Endodermal cell (in vitro differentiated cells): Measurements from ENCODE around the gene PRDM16. TPM values are rescaled to one million over a fixed set of nuclear protein-coding genes. Genes with fewer than 3 reads are reported as not detected.

Experiments
- DNase-seq: peaks from one replicate; pipeline ENCODE4 v3.0.0-alpha.2; 2017
- H3K27ac ChIP-seq: 2 replicates; pipeline ENCODE4 v1.5.1; 2013; ENCODE audit warnings: mild to moderate bottlenecking, low read depth, low read length, moderate library complexity
- H3K27me3 ChIP-seq: 2 replicates; pipeline ENCODE4 v1.6.1; 2013; ENCODE audit warnings: mild to moderate bottlenecking, low read length, moderate library complexity; ENCODE audit not compliant: insufficient read depth, control insufficient read depth, poor library complexity, severe bottlenecking
- H3K36me3 ChIP-seq: 2 replicates; pipeline ENCODE4 v1.7.0; 2013; ENCODE audit warnings: mild to moderate bottlenecking, low read length, moderate library complexity; ENCODE audit not compliant: control insufficient read depth, insufficient read depth
- H3K4me1 ChIP-seq: one replicate; pipeline ENCODE4 v1.7.0; 2013; ENCODE audit warnings: low read length; ENCODE audit not compliant: control insufficient read depth, insufficient read depth
- H3K4me3 ChIP-seq: 2 replicates; pipeline ENCODE4 v1.5.1; 2013; ENCODE audit warnings: mild to moderate bottlenecking, low read length, moderate library complexity
- H3K9ac ChIP-seq: 2 replicates; pipeline ENCODE4 v1.6.1; 2013; ENCODE audit warnings: mild to moderate bottlenecking, low read length, moderate library complexity; ENCODE audit not compliant: poor library complexity, severe bottlenecking; ENCODE audit errors: extremely low read depth
- H3K9me3 ChIP-seq: 2 replicates; pipeline ENCODE4 v1.6.1; 2013; ENCODE audit warnings: mild to moderate bottlenecking, low read length, moderate library complexity; ENCODE audit not compliant: control insufficient read depth
- H3K27ac Mint-ChIP-seq: 2 replicates; pipeline ENCODE4 v1.8.0; 2020; ENCODE audit warnings: mixed read lengths
- H3K27me3 Mint-ChIP-seq: 2 replicates; pipeline ENCODE4 v1.8.0; 2021; ENCODE audit warnings: mild to moderate bottlenecking, mixed read lengths; ENCODE audit not compliant: insufficient read depth
- H3K36me3 Mint-ChIP-seq: 2 replicates; pipeline ENCODE4 v1.8.0; 2020; ENCODE audit warnings: low read depth, mixed read lengths
- H3K4me1 Mint-ChIP-seq: 2 replicates; pipeline ENCODE4 v1.8.0; 2020; ENCODE audit warnings: mixed read lengths
- H3K4me3 Mint-ChIP-seq: 2 replicates; pipeline ENCODE4 v1.8.0; 2020; ENCODE audit warnings: mild to moderate bottlenecking, moderate library complexity, mixed read lengths
- H3K9me3 Mint-ChIP-seq: 2 replicates; pipeline ENCODE4 v1.8.0; 2020; ENCODE audit warnings: mild to moderate bottlenecking, mixed read lengths
- WGBS, 2 experiments: methylation state at CpG; one replicate each; pipeline versions ENCODE4 v1.1.5 to v1.1.7; 2013; ENCODE audit warnings: missing lambda C conversion rate in 2 of 2, mixed read lengths in 1 of 2; ENCODE audit not compliant: insufficient coverage in 1 of 2, insufficient read length in 1 of 2; 5-methylcytosine and 5-hydroxymethylcytosine counted together
- total RNA-seq, 2 donors: library from RNA; stranded (reverse); fragmentation: NEBNext Ultra II Directional in 1 of 2; extraction: Animal tissue kit (Norgen Biotek cat#: 25700) in 1 of 2; gene quantifications; 2 replicates in 1 of 2; 3 replicates in 1 of 2; pipeline ENCODE4 v1.2.1, GENCODE V29; 2021
- TF ChIP-seq, protein P1 (sequence below): fragments of 200-600 bp; sonication (generic); conservative IDR thresholded peaks from 2 replicates; pipeline ENCODE4 v1.5.0; 2021; ENCODE audit warnings: antibody characterized with exemption, mild to moderate bottlenecking

The PRDM16 gene
- total RNA-seq, 2 donors from 2014 or later, result 2.1 to 4.0 TPM

DNA sequence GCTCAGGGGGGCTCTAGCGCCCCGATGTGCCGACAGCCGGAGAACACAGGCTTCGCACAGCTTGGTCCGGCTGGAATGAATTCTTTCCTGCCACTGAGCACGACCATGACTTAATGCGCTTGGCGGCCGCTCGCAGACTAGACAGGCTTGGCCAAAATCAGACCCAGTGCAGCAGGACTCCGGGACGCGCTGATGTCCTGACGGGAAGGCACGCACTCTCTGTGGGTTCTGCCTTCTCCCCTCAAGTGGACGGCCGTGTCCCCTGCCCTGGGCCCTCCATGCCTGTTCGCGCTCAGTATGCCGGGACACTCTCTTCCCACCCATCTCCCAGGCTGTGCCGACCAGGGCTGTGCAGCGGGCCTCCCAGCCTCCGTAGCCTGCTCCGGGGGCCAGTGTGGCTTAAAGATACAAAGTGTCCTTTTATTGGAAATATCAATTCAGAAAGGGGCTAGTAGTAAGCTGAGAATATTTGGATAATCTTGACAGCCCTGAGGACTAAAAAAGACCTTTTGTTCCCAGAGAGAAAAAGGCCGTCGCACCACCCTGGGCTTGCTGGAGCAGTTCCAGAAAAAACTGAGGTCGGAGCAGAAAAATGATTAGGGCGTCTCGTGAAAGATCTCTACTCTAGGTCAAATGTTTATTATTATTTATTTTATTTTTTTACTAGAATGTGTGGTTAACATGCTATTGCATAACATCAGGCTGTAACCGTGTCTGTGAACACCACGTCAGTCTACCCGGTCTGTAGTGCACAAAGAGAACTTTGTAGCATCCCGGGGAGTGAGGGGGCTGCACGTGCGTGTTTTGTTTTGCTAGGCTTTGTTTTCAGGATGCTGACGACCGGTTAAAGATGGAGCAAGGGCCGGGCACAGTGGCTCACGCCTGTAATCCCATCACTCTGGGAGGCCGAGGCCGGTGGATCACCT lies 297.4 kb downstream of the PRDM16 start:
- Mint-ChIP-seq H3K27me3 (no peaks in the 10 kb centered on the region), H3K4me3 (no peak overlapping the region), H3K9me3 (no peaks in the 10 kb centered on the region), H3K36me3 (no peaks in the 10 kb centered on the region), H3K27ac (no peak overlapping the region), H3K4me1 (no peaks in the 10 kb centered on the region)
- WGBS, 2 experiments, result 90 to 92% methylated on average over 33 to 42 of the region's 42 CpGs
- no peak overlapping the region for H3K4me3 ChIP-seq
- H3K27ac ChIP-seq, result peak overlapping the region; percentile 94
- no peak for DNase-seq
- TF ChIP-seq, protein P1, sequence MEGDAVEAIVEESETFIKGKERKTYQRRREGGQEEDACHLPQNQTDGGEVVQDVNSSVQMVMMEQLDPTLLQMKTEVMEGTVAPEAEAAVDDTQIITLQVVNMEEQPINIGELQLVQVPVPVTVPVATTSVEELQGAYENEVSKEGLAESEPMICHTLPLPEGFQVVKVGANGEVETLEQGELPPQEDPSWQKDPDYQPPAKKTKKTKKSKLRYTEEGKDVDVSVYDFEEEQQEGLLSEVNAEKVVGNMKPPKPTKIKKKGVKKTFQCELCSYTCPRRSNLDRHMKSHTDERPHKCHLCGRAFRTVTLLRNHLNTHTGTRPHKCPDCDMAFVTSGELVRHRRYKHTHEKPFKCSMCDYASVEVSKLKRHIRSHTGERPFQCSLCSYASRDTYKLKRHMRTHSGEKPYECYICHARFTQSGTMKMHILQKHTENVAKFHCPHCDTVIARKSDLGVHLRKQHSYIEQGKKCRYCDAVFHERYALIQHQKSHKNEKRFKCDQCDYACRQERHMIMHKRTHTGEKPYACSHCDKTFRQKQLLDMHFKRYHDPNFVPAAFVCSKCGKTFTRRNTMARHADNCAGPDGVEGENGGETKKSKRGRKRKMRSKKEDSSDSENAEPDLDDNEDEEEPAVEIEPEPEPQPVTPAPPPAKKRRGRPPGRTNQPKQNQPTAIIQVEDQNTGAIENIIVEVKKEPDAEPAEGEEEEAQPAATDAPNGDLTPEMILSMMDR, result no peak
- H3K36me3 ChIP-seq, result no peaks in the 10 kb centered on the region
- no peaks in the 10 kb centered on the region for H3K27me3 ChIP-seq
- no peak overlapping the region for H3K9ac ChIP-seq
- H3K4me1 ChIP-seq, result no peaks in the 10 kb centered on the region
- no peaks in the 10 kb centered on the region for H3K9me3 ChIP-seq

DNA sequence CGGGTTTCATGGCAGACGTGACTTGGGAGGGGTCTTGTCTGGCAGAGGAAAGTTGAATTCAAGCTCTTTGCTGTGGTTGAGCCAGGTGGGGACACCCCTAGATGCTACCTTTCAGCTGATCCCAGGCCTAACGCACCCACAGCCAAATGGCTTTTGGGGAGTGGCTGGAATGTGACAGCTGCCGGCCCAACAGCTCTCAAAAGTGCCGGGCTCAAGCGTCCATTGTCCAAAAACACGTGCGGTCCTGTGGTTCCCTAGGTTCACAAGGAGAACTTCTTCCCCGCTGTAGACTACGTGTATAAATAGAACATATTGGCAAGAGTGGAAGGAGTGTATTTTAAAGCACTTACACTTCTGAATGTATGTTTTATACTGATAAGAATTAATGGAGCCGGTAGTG lies 298.4 kb downstream of the PRDM16 start:
- Mint-ChIP-seq H3K36me3 (no peaks in the 10 kb centered on the region), H3K9me3 (no peaks in the 10 kb centered on the region), H3K4me3 (no peak overlapping the region), H3K4me1 (no peaks in the 10 kb centered on the region), H3K27me3 (peaks cover 1% of the 10 kb centered on the region), H3K27ac (no peak overlapping the region)
- Histone ChIP-seq H3K27me3 (no peaks in the 10 kb centered on the region), H3K4me1 (no peaks in the 10 kb centered on the region), H3K4me3 (no peak overlapping the region), H3K27ac (no peak overlapping the region), H3K9ac (no peak overlapping the region), H3K9me3 (no peaks in the 10 kb centered on the region), H3K36me3 (no peaks in the 10 kb centered on the region)
- 94 to 96% methylated on average over 11 of the region's 11 CpGs for WGBS, 2 experiments
- no peak for DNase-seq
- TF ChIP-seq, protein P1, result no peak

GRCh38 chr1:3368059-3368458 lies 299.1 kb downstream of the PRDM16 start:
- Histone ChIP-seq H3K9ac (no peak overlapping the region), H3K9me3 (no peaks in the 10 kb centered on the region), H3K27me3 (no peaks in the 10 kb centered on the region), H3K4me3 (no peak overlapping the region), H3K27ac (no peak overlapping the region), H3K36me3 (no peaks in the 10 kb centered on the region), H3K4me1 (no peaks in the 10 kb centered on the region)
- whole genome bisulfite sequencing, 2 experiments, result 92 to 93% methylated on average over 9 to 14 of the region's 14 CpGs
- Mint-ChIP-seq H3K36me3 (no peaks in the 10 kb centered on the region), H3K27me3 (peaks cover 1% of the 10 kb centered on the region), H3K4me3 (no peak overlapping the region), H3K4me1 (no peaks in the 10 kb centered on the region), H3K9me3 (no peaks in the 10 kb centered on the region), H3K27ac (no peak overlapping the region)
- DNase-seq, result no peak
- TF ChIP-seq, protein P1, result no peak
